GM18511 (cell line): ENCODE measurements around the gene ABHD6.
"Not testable (repeated sequence)": the region's sequence is repeated elsewhere in the genome, so short reads cannot be mapped to it uniquely, and the experiment has no call there.

ENCODE experiments used
- ATAC-seq: cut with Tn5 transposase; IDR thresholded peaks from one replicate; pipeline ENCODE4 v1.9.1; 2021; ENCODE audit warnings: mild to moderate bottlenecking, moderate library complexity; ENCODE audit not compliant: unreplicated experiment

ABHD6 gene

DNA sequence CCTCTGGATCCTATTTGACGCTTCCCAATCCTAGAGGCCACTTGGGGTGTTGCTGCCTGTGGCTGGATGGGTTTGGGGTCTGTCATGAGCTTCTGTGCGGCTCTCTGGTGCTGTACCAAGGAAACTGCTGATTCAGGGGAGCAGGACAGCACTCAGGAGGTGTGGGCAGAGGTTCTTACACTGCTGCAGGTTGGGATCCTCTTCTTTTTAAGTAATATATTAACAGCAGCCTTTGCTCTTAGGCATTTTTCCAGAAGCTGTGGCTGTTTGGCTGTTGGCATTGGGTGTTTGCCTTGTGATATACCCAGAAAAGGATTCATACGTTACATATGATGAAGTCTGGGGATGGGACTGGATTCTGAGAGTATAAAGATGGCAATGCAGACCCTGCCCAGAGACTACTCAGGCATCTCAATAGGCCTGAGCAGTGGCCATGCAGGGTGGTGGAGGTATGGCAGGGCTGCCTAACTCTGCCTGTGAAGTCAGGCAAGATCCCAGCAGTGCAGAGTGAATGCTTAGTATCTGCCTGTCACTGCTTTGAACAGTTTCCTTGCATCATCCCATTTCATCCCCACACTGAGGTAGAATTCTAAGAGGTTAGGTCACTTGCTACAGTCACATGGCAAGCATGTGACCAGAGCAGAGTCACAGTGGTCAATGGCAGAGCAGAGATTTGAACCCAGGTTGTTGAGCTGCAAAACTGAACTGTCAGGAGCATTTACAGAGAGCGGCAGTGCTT is 3.9 kb downstream of the ABHD6 start:
- no peak for ATAC-seq

GRCh38 chr3:58242340-58242739 is 4.7 kb downstream of the ABHD6 start:
- ATAC-seq: no peak

- ATAC-seq: not testable (repeated sequence)
Observed at GRCh38 chr3:58242860-58243259, 5.3 kb downstream of the ABHD6 start.

DNA sequence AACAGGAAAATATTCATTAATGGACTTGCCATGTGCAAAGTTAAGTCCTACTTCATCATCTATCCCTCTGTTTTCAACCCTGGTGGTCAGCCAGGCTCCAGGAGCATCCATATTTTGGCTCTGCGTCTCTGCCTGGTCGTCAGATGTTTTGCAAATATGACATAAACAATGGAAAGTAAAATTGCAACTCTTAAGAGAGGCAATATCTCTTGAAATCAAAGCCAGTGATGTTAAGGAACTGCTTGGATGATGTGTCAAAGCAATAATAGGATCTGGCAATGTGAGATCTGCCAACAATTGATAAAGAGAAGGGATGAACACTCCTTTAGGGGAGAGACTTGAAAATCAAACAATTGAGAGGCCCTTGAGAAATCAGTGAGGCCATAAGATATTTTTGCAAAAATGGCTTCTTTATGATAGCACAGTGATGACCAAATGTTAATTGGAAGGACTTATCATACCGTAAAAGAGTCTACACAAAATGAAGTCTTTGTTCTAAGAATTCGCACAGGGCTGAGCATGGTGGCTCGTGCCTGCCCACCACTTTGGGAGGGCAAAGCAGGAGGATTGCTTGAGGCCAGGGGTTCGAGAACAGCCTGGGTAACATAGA is 6.5 kb downstream of the ABHD6 start:
- ATAC-seq: no peak

- no peak for ATAC-seq
Observed at GRCh38 chr3:58246148-58247047, 8.8 kb downstream of the ABHD6 start.

GRCh38 chr3:58249358-58250092 is 11.9 kb downstream of the ABHD6 start:
- peak; percentile 73 for ATAC-seq

- no peak for ATAC-seq
Observed at GRCh38 chr3:58250093-58250707, 12.6 kb downstream of the ABHD6 start.

- ATAC-seq: no peak
Observed at GRCh38 chr3:58251631-58252035, 14.0 kb downstream of the ABHD6 start.

DNA sequence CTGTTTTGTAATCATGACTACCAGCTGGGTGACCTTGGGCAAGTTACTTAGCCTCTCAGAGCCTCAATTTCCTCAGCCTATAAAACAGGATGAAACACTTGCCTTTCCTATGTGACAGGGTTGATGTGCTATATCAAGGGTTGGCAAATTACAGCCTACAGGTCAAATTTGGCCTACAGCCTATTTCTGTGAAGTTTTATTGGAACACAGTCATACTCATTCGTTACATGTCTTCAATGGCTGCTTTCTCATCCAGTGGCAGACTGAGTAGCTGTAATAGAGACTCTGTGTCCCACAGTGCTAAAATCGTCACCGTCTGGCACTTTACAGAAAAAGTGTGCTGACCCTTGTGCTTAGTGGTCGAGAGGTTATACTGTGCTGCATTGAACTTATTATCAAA is 16.6 kb downstream of the ABHD6 start:
- ATAC-seq: no peak

DNA sequence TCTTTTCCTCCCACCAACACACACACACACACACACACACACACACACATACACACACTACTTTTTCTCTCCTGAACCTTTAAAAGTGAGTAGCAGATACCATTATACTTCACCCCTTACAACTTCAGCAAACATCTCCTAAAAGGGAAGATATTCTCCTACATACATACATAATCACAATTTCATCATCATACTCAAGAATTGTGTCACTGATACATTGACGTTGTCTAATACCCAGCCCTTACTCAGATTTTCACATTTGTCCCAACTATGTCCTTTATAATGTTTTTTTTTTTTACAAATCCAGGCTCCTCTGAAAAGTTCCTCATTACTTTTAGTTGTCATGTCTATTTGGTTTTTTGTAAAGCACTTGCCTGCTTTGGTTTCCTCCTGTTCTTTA is 18.5 kb downstream of the ABHD6 start:
- ATAC-seq: no peak

DNA sequence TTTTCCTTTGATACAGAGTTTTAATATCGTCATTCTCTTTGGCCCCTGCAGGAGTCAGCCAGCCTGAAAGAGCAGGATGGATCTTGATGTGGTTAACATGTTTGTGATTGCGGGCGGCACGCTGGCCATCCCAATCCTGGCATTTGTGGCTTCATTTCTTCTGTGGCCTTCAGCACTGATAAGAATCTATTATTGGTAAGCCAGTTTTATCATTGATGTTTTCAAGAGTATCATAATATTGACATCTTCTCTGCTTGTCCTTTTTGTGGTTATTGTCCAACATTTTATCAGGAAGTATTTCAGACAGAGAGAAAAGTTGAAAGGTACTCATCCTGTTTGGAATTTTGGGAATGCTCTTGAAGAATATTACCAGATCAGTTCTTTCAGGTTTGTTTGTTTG is 18.9 kb downstream of the ABHD6 start:
- ATAC-seq: no peak

DNA sequence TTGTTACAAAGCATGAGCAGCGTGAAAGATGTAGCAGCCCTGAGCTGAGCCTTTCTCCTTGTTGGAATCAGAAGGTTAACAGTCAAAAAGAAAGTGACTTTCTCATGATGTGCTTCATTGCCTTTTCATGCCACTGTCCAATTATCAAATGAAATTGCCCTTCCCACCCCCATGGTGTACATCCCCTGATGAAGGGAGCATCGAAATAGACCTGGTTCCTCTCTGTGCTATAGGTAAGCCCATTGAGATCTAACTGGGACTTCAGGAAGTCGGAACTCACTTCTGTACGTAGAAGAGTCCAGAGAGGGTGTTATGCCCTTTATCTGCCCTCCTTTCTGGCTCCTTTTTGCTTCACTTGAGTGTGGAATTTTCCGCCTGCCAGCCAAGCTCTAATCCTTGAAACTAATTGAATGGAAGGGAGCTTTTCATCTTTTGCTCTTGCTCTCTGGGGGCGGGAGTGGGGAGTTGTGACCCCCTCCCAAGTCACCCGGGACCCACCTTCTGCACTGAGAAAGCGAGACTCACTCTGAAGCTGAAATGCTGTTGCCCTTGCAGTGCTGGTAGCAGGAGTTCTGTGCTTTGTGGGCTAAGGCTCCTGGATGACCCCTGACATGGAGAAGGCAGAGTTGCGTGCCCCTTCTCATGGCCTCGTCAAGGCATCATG is 20.9 kb downstream of the ABHD6 start:
- no peak for ATAC-seq

GRCh38 chr3:58260261-58260731 is 22.7 kb downstream of the ABHD6 start:
- ATAC-seq: no peak

- ATAC-seq: no peak
Observed at GRCh38 chr3:58260733-58261132, 23.1 kb downstream of the ABHD6 start.

GRCh38 chr3:58261954-58262666 is 24.5 kb downstream of the ABHD6 start:
- ATAC-seq: peak; percentile 89

GRCh38 chr3:58266577-58266976 is 29.0 kb downstream of the ABHD6 start:
- no peak for ATAC-seq

DNA sequence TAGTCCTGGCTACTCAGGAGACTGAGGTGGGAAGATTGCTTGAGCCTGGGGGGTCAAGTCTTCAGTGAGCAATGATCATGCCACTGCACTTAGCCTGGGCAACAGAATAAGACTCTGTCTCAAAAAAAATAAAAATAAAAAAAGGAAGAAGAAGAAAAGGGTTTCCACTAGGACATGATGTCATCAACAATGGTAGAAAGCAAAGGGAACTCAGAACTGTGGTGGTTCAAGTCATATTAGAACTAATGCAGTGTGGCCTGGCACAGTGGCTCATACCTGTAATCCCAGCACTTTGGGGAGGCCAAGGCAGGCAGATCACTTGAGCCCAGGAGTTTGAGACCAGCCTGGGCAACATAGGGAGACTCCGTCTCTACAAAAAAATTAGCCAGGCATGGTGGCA is 30.0 kb downstream of the ABHD6 start:
- ATAC-seq: not testable (repeated sequence)

DNA sequence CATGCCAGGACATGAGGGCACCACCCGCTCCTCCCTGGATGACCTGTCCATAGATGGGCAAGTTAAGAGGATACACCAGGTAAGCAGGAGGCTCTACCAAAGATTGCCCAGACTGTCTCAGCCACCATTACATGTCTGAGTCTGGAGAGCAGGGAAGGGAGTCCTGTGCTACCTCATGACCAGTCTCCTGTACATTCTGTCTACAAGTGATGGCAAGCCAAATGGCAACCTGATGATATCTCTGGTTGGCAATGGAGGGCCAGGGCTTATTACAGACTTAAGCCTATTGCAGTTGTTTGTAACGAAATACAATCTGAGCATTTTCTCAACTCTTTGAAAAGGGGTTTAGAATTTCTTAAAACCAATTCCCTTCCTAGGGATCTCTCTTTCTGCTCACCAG is 31.8 kb downstream of the ABHD6 start:
- ATAC-seq: no peak

- ATAC-seq: no peak
Observed at GRCh38 chr3:58270485-58270884, 32.9 kb downstream of the ABHD6 start.
